ENCODE data around the gene AFDN.

AFDN gene

GRCh38 chr6:167835260-167835659 lies 8.5 kb downstream of the AFDN start:
- no peak overlapping the region for H3K9ac ChIP-seq (ENCODE audit: low read depth, low read length)
- H3K36me3 ChIP-seq (ENCODE audit: insufficient read depth, low read length): no peaks in the 10 kb centered on the region
- peaks cover 27% of the 10 kb centered on the region for H3K4me1 ChIP-seq (ENCODE audit: insufficient read depth, low read length)
- H3K9me3 ChIP-seq (ENCODE audit: control insufficient read depth, insufficient read depth, low read length): no peaks in the 10 kb centered on the region

- Histone ChIP-seq H3K9me3 (ENCODE audit: control insufficient read depth, insufficient read depth, low read length) (no peaks in the 10 kb centered on the region), H3K36me3 (ENCODE audit: insufficient read depth, low read length) (no peaks in the 10 kb centered on the region), H3K4me1 (ENCODE audit: insufficient read depth, low read length) (peaks cover 42% of the 10 kb centered on the region), H3K9ac (ENCODE audit: low read depth, low read length) (no peak overlapping the region)
These were observed 10.0 kb downstream of the AFDN start for GRCh38 chr6:167836721-167837120.

GRCh38 chr6:167838207-167838748 lies 11.6 kb downstream of the AFDN start:
- no peaks in the 10 kb centered on the region for H3K9me3 ChIP-seq (ENCODE audit: control insufficient read depth, insufficient read depth, low read length)
- no peaks in the 10 kb centered on the region for H3K36me3 ChIP-seq (ENCODE audit: insufficient read depth, low read length)
- H3K4me1 ChIP-seq (ENCODE audit: insufficient read depth, low read length): peaks cover 36% of the 10 kb centered on the region
- H3K9ac ChIP-seq (ENCODE audit: low read depth, low read length): no peak overlapping the region; the same call in 1 of the 2 replicates

- Histone ChIP-seq H3K9ac (ENCODE audit: low read depth, low read length) (no peak overlapping the region), H3K4me1 (ENCODE audit: insufficient read depth, low read length) (peaks cover 41% of the 10 kb centered on the region), H3K36me3 (ENCODE audit: insufficient read depth, low read length) (no peaks in the 10 kb centered on the region), H3K9me3 (ENCODE audit: control insufficient read depth, insufficient read depth, low read length) (no peaks in the 10 kb centered on the region)
These were observed 12.6 kb downstream of the AFDN start for GRCh38 chr6:167839343-167839742.

GRCh38 chr6:167839755-167840154 lies 13.0 kb downstream of the AFDN start:
- H3K4me1 ChIP-seq (ENCODE audit: insufficient read depth, low read length): peaks cover 41% of the 10 kb centered on the region
- H3K36me3 ChIP-seq (ENCODE audit: insufficient read depth, low read length): no peaks in the 10 kb centered on the region
- no peak overlapping the region for H3K9ac ChIP-seq (ENCODE audit: low read depth, low read length)
- no peaks in the 10 kb centered on the region for H3K9me3 ChIP-seq (ENCODE audit: control insufficient read depth, insufficient read depth, low read length)

- Histone ChIP-seq H3K9ac (ENCODE audit: low read depth, low read length) (no peak overlapping the region), H3K36me3 (ENCODE audit: insufficient read depth, low read length) (no peaks in the 10 kb centered on the region), H3K9me3 (ENCODE audit: control insufficient read depth, insufficient read depth, low read length) (no peaks in the 10 kb centered on the region), H3K4me1 (ENCODE audit: insufficient read depth, low read length) (peaks cover 41% of the 10 kb centered on the region)
These were observed 13.4 kb downstream of the AFDN start for GRCh38 chr6:167840160-167840525.

GRCh38 chr6:167840526-167841179 lies 13.9 kb downstream of the AFDN start:
- H3K4me1 ChIP-seq (ENCODE audit: insufficient read depth, low read length): peaks cover 41% of the 10 kb centered on the region

GRCh38 chr6:167841981-167842380 lies 15.3 kb downstream of the AFDN start:
- H3K9me3 ChIP-seq (ENCODE audit: control insufficient read depth, insufficient read depth, low read length): no peaks in the 10 kb centered on the region
- no peak overlapping the region for H3K9ac ChIP-seq (ENCODE audit: low read depth, low read length)
- peaks cover 49% of the 10 kb centered on the region for H3K4me1 ChIP-seq (ENCODE audit: insufficient read depth, low read length)
- no peaks in the 10 kb centered on the region for H3K36me3 ChIP-seq (ENCODE audit: insufficient read depth, low read length)

More at GRCh38 chr6:167840526-167841179, 13.9 kb downstream of the AFDN start:
- H3K9ac ChIP-seq (ENCODE audit: low read depth, low read length): no peak overlapping the region
- H3K9me3 ChIP-seq (ENCODE audit: control insufficient read depth, insufficient read depth, low read length): no peaks in the 10 kb centered on the region
- no peaks in the 10 kb centered on the region for H3K36me3 ChIP-seq (ENCODE audit: insufficient read depth, low read length)

GRCh38 chr6:167842457-167842856 lies 15.7 kb downstream of the AFDN start:
- Histone ChIP-seq H3K4me1 (ENCODE audit: insufficient read depth, low read length) (peaks cover 54% of the 10 kb centered on the region), H3K9ac (ENCODE audit: low read depth, low read length) (no peak overlapping the region), H3K36me3 (ENCODE audit: insufficient read depth, low read length) (no peaks in the 10 kb centered on the region), H3K9me3 (ENCODE audit: control insufficient read depth, insufficient read depth, low read length) (no peaks in the 10 kb centered on the region)

- peaks cover 60% of the 10 kb centered on the region for H3K4me1 ChIP-seq (ENCODE audit: insufficient read depth, low read length)
- no peak overlapping the region for H3K9ac ChIP-seq (ENCODE audit: low read depth, low read length)
- no peaks in the 10 kb centered on the region for H3K36me3 ChIP-seq (ENCODE audit: insufficient read depth, low read length)
- no peaks in the 10 kb centered on the region for H3K9me3 ChIP-seq (ENCODE audit: control insufficient read depth, insufficient read depth, low read length)
These were observed 16.3 kb downstream of the AFDN start for GRCh38 chr6:167843023-167843422.

- H3K9me3 ChIP-seq (ENCODE audit: control insufficient read depth, insufficient read depth, low read length): no peaks in the 10 kb centered on the region
- H3K9ac ChIP-seq (ENCODE audit: low read depth, low read length): no peak overlapping the region
- peaks cover 58% of the 10 kb centered on the region for H3K4me1 ChIP-seq (ENCODE audit: insufficient read depth, low read length)
- no peaks in the 10 kb centered on the region for H3K36me3 ChIP-seq (ENCODE audit: insufficient read depth, low read length)
These were observed 19.1 kb downstream of the AFDN start for GRCh38 chr6:167845856-167846255.

GRCh38 chr6:167846997-167847606 lies 20.4 kb downstream of the AFDN start:
- Histone ChIP-seq H3K4me1 (ENCODE audit: insufficient read depth, low read length) (peaks cover 57% of the 10 kb centered on the region), H3K36me3 (ENCODE audit: insufficient read depth, low read length) (no peaks in the 10 kb centered on the region), H3K9me3 (ENCODE audit: control insufficient read depth, insufficient read depth, low read length) (no peaks in the 10 kb centered on the region), H3K9ac (ENCODE audit: low read depth, low read length) (no peak overlapping the region)

GRCh38 chr6:167847936-167848335 lies 21.2 kb downstream of the AFDN start:
- Histone ChIP-seq H3K9ac (ENCODE audit: low read depth, low read length) (no peak overlapping the region), H3K4me1 (ENCODE audit: insufficient read depth, low read length) (peaks cover 55% of the 10 kb centered on the region), H3K36me3 (ENCODE audit: insufficient read depth, low read length) (no peaks in the 10 kb centered on the region), H3K9me3 (ENCODE audit: control insufficient read depth, insufficient read depth, low read length) (no peaks in the 10 kb centered on the region)

GRCh38 chr6:167848783-167849182 lies 22.1 kb downstream of the AFDN start:
- Histone ChIP-seq H3K36me3 (ENCODE audit: insufficient read depth, low read length) (no peaks in the 10 kb centered on the region), H3K4me1 (ENCODE audit: insufficient read depth, low read length) (peaks cover 46% of the 10 kb centered on the region), H3K9me3 (ENCODE audit: control insufficient read depth, insufficient read depth, low read length) (no peaks in the 10 kb centered on the region), H3K9ac (ENCODE audit: low read depth, low read length) (no peak overlapping the region)

- Histone ChIP-seq H3K9me3 (ENCODE audit: control insufficient read depth, insufficient read depth, low read length) (no peaks in the 10 kb centered on the region), H3K36me3 (ENCODE audit: insufficient read depth, low read length) (no peaks in the 10 kb centered on the region), H3K4me1 (ENCODE audit: insufficient read depth, low read length) (peaks cover 46% of the 10 kb centered on the region), H3K9ac (ENCODE audit: low read depth, low read length) (0 out of 2 replicates have a peak overlapping the region, but pooled peaks have one; percentile 10)
These were observed 23.2 kb downstream of the AFDN start for GRCh38 chr6:167849846-167850459.
